Mesenchymal stem cell (in vitro differentiated cells and primary cell): Measurements from ENCODE around the gene ALCAM.
A peak's percentile ranks its signal among the peaks of the same experiment; 100 is the strongest.
"Not testable (repeated sequence)": the region's sequence is repeated elsewhere in the genome, so short reads cannot be mapped to it uniquely, and the experiment has no call there.

Source experiments
- DNase-seq: peaks from one replicate; pipeline ENCODE4 v3.0.0-alpha.2; 2013
- H2AFZ ChIP-seq: one replicate; pipeline ENCODE4 v1.6.1; 2013; ENCODE audit warnings: low read depth, mild to moderate bottlenecking, control low read depth, inconsistent platforms, low read length, moderate library complexity
- H2AK5ac ChIP-seq: 2 replicates; pipeline ENCODE4 v1.6.1; 2013; ENCODE audit warnings: low read length, moderate library complexity, mild to moderate bottlenecking, inconsistent platforms; ENCODE audit not compliant: severe bottlenecking
- H2BK120ac ChIP-seq: one replicate; pipeline ENCODE4 v1.6.1; 2013; ENCODE audit warnings: low read depth, mild to moderate bottlenecking, inconsistent platforms, low read length, moderate library complexity
- H2BK12ac ChIP-seq, 2 experiments: one replicate each; pipeline ENCODE4 v1.6.1; 2013; ENCODE audit warnings: inconsistent platforms in 2 of 2, low read length in 2 of 2, mild to moderate bottlenecking in 2 of 2, moderate library complexity in 2 of 2, control low read depth in 1 of 2
- H2BK15ac ChIP-seq: one replicate; pipeline ENCODE4 v1.6.1; 2013; ENCODE audit warnings: mild to moderate bottlenecking, low read depth, inconsistent platforms; ENCODE audit not compliant: poor library complexity, severe bottlenecking
- H2BK5ac ChIP-seq: 2 replicates; pipeline ENCODE4 v1.6.1; 2013; ENCODE audit warnings: low read depth, mild to moderate bottlenecking, low read length, control low read depth, inconsistent platforms; ENCODE audit not compliant: poor library complexity, severe bottlenecking
- H3K14ac ChIP-seq, 2 experiments: one replicate each; pipeline ENCODE4 v1.6.1; 2013; ENCODE audit warnings: inconsistent platforms in 2 of 2, low read length in 2 of 2, control low read depth in 1 of 2, mild to moderate bottlenecking in 1 of 2, moderate library complexity in 1 of 2
- H3K18ac ChIP-seq, 2 experiments: one replicate each; pipeline ENCODE4 v1.6.1; 2013; ENCODE audit warnings: inconsistent platforms in 2 of 2, low read length in 2 of 2, control low read depth in 1 of 2, low read depth in 1 of 2, mild to moderate bottlenecking in 1 of 2
- H3K23ac ChIP-seq, 2 experiments: one replicate each; pipeline ENCODE4 v1.6.1; 2013; ENCODE audit warnings: inconsistent platforms in 2 of 2, low read length in 2 of 2, mild to moderate bottlenecking in 2 of 2, moderate library complexity in 2 of 2, control low read depth in 1 of 2
- H3K27ac ChIP-seq: 2 replicates; pipeline ENCODE4 v1.5.1; 2013; ENCODE audit warnings: mild to moderate bottlenecking, moderate library complexity, low read length, control low read depth, inconsistent platforms; ENCODE audit not compliant: poor library complexity, severe bottlenecking
- H3K27me3 ChIP-seq, 2 experiments: 2 replicates each; pipeline versions ENCODE4 v1.6.1 to v1.7.0; 2013; ENCODE audit warnings: low read length in 2 of 2, mild to moderate bottlenecking in 2 of 2, moderate library complexity in 2 of 2, control low read depth in 1 of 2, inconsistent platforms in 1 of 2; ENCODE audit not compliant: control insufficient read depth in 1 of 2, insufficient read depth in 1 of 2
- H3K36me3 ChIP-seq, 2 experiments: 2 replicates each; pipeline versions ENCODE4 v1.6.1 to v1.7.0; 2013; ENCODE audit warnings: low read length in 2 of 2, control low read depth in 1 of 2, inconsistent platforms in 1 of 2, low read depth in 1 of 2, mild to moderate bottlenecking in 1 of 2; ENCODE audit not compliant: insufficient read depth in 2 of 2, control insufficient read depth in 1 of 2
- H3K4ac ChIP-seq, 2 experiments: one replicate each; pipeline ENCODE4 v1.6.1; 2013; ENCODE audit warnings: inconsistent platforms in 2 of 2, low read length in 2 of 2, mild to moderate bottlenecking in 2 of 2, moderate library complexity in 2 of 2, control low read depth in 1 of 2, low read depth in 1 of 2
- H3K4me1 ChIP-seq: 2 replicates; pipeline ENCODE4 v1.6.1; 2013; ENCODE audit warnings: low read depth, low read length, control low read depth; ENCODE audit not compliant: control insufficient read depth, insufficient read depth
- H3K4me2 ChIP-seq: 2 replicates; pipeline ENCODE4 v1.6.1; 2013; ENCODE audit warnings: low read length, mild to moderate bottlenecking, inconsistent platforms; ENCODE audit not compliant: poor library complexity, severe bottlenecking
- H3K4me3 ChIP-seq, 2 experiments: 2 replicates each; pipeline versions ENCODE4 v1.5.1 to v1.7.0; 2013; ENCODE audit warnings: low read length in 2 of 2, mild to moderate bottlenecking in 2 of 2, control low read depth in 1 of 2, low read depth in 1 of 2; ENCODE audit not compliant: insufficient read depth in 1 of 2
- H3K79me1 ChIP-seq: replicated peaks from 2 replicates; pipeline ENCODE4 v1.6.1; 2013; ENCODE audit warnings: mild to moderate bottlenecking, control low read depth, low read length, inconsistent platforms; ENCODE audit not compliant: poor library complexity, severe bottlenecking
- H3K9ac ChIP-seq: 2 replicates; pipeline ENCODE4 v1.7.0; 2013; ENCODE audit warnings: mild to moderate bottlenecking, low read length, moderate library complexity
- H3K9me3 ChIP-seq: 2 replicates; pipeline ENCODE4 v1.7.0; 2013; ENCODE audit warnings: mild to moderate bottlenecking, low read length; ENCODE audit not compliant: control insufficient read depth
- H4K8ac ChIP-seq: one replicate; pipeline ENCODE4 v1.6.1; 2013; ENCODE audit warnings: inconsistent platforms, mild to moderate bottlenecking, low read length, moderate library complexity
- H4K91ac ChIP-seq: one replicate; pipeline ENCODE4 v1.6.1; 2013; ENCODE audit warnings: mild to moderate bottlenecking, low read length, inconsistent platforms
- WGBS: methylation state at CpG from one replicate; pipeline ENCODE4 v1.1.7; 2013; ENCODE audit warnings: mixed read lengths; 5-methylcytosine and 5-hydroxymethylcytosine counted together

The ALCAM gene

DNA sequence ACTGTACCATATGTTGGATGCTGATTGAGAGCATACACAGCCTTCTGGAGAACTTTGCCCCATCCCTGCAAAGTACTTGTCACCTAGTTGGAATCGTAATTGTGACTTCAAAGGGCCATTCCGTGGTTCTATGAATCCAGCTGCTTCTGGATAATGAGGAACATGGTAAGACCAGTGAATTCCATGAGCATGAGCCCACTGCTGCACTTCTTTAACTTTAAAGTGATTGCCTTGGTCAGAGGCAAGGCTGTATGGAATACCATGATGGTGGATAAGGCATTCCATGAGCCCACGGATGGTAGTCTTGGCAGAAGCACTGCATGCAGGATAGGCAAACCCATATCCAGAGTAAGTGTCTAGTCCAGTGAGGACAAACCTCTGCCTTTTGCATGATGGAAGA is 235.6 kb downstream of the ALCAM start:
- not testable (repeated sequence) for H3K27me3 ChIP-seq, H3K23ac ChIP-seq, H4K91ac ChIP-seq, H2AK5ac ChIP-seq, H4K8ac ChIP-seq, H2BK12ac ChIP-seq, H3K36me3 ChIP-seq, H3K18ac ChIP-seq, H3K4me3 ChIP-seq, H3K9ac ChIP-seq, H2AFZ ChIP-seq, H3K14ac ChIP-seq, H2BK15ac ChIP-seq, H3K4me1 ChIP-seq, H2BK5ac ChIP-seq, H3K9me3 ChIP-seq, H3K79me1 ChIP-seq, H3K4me2 ChIP-seq, H2BK120ac ChIP-seq, H3K27ac ChIP-seq, DNase-seq, H3K4ac ChIP-seq
- 96% methylated on average over 3 of the region's 3 CpGs for WGBS

DNA sequence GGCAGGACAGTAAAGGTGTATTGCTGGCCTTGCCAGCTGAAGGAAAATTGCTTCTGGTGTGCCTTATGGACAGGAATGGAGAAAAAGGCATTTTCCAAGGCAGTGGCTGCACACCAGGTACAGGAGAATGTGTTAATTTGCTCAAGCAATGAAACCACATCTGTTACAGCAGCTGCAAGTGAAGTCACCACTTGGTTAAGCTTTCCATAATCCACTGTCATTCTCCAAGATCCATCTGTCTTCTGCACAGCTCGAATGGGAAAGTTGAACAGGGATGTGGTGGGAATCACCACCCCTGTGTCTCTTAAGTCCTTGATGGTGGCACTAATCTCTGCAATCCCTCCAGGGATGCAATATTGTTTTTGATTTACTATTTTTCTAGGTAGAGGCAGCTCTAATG is 236.8 kb downstream of the ALCAM start:
- H3K4ac ChIP-seq: peak overlapping the region in 1 of 2 experiments; percentile 2
- not testable (repeated sequence) for H3K36me3 ChIP-seq, H3K23ac ChIP-seq, H2BK15ac ChIP-seq, H3K18ac ChIP-seq, DNase-seq, H3K9ac ChIP-seq, H3K14ac ChIP-seq, H4K91ac ChIP-seq, H3K79me1 ChIP-seq, H2BK5ac ChIP-seq, H3K9me3 ChIP-seq, H3K4me1 ChIP-seq, H3K4me3 ChIP-seq, H2BK120ac ChIP-seq, H3K27ac ChIP-seq, H2BK12ac ChIP-seq, H4K8ac ChIP-seq, H3K27me3 ChIP-seq, H3K4me2 ChIP-seq, H2AK5ac ChIP-seq, H2AFZ ChIP-seq
- 100% methylated on average over 1 of the region's 1 CpG for WGBS

DNA sequence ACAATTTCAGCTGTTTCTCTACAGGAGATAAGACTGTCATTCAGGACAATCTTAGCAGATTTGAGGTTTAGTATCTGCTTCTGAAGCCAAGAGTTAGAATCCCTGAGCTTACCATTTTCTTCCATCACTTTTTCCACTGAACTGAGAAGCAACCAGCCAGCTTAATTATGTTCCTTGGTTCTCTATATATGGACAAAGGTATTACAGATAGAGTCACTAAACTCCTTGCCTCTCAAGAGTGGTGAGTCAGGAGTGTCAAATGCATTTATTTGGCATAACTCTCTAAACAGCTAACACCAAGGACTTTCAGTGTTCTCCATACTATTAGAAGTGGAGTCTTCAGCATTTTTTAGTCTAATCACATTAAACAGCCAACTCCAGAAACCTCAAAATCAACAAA is 239.3 kb downstream of the ALCAM start:
- Histone ChIP-seq H2BK120ac (no peak overlapping the region), H3K36me3 (no peaks in the 10 kb centered on the region), H2BK15ac (no peak overlapping the region), H3K4me1 (no peaks in the 10 kb centered on the region), H3K14ac (no peak overlapping the region), H2BK12ac (no peak overlapping the region), H2BK5ac (no peak overlapping the region), H4K8ac (no peak overlapping the region), H4K91ac (no peak overlapping the region), H3K18ac (no peak overlapping the region), H3K23ac (no peak overlapping the region), H2AFZ (no peak overlapping the region), H3K27ac (no peak overlapping the region), H2AK5ac (no peak overlapping the region), H3K4me2 (no peak overlapping the region), H3K27me3 (no peaks in the 10 kb centered on the region), H3K9ac (no peak overlapping the region), H3K79me1 (no peaks in the 10 kb centered on the region), H3K4me3 (no peak overlapping the region), H3K4ac (no peak overlapping the region), H3K9me3 (no peaks in the 10 kb centered on the region)
- DNase-seq: peak; percentile 51

DNA sequence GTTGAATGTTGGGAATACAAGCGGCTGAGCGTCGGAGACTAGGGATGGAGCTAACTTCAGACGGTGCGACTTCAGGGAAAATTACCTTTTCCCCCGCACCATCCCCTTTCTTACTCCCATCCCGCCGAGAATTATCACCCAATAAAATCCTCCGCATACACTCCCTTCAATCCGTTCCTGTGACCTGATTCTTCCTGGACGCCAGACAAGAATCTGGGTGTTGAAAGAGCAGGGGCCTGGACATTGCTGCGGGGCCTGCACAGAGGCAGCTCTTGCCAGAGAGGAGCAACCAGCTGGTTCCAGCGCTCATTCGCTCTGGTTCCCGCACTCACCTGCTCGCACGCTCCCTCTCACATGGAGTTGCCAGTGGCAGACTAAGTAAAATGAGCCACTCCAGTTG is 241.9 kb downstream of the ALCAM start:
- Histone ChIP-seq H3K4me1 (no peaks in the 10 kb centered on the region), H3K18ac (no peak overlapping the region), H2BK12ac (no peak overlapping the region), H3K14ac (no peak overlapping the region), H3K27ac (no peak overlapping the region), H3K36me3 (no peaks in the 10 kb centered on the region), H3K23ac (no peak overlapping the region), H2BK15ac (no peak overlapping the region), H2BK5ac (no peak overlapping the region), H2BK120ac (no peak overlapping the region), H4K91ac (no peak overlapping the region), H4K8ac (no peak overlapping the region), H3K4me2 (no peak overlapping the region), H3K79me1 (no peaks in the 10 kb centered on the region), H3K4me3 (no peak overlapping the region), H3K9me3 (no peaks in the 10 kb centered on the region), H2AK5ac (no peak overlapping the region), H2AFZ (no peak overlapping the region), H3K27me3 (no peaks in the 10 kb centered on the region), H3K9ac (no peak overlapping the region), H3K4ac (no peak overlapping the region)
- WGBS: 67% methylated on average over 17 of the region's 17 CpGs
- no peak for DNase-seq
